HepG2 (cell line): Measurements from ENCODE around the gene SSU72. TPM values are rescaled to one million over a fixed set of nuclear protein-coding genes. Genes with fewer than 3 reads are reported as not detected.
A peak's percentile ranks its signal among the peaks of the same experiment; 100 is the strongest.

Source experiments
- AGO2 ChIP-seq: fragments of 200-400 bp; formaldehyde crosslinking; optimal IDR thresholded peaks from 2 replicates; pipeline ENCODE3; 2017; ENCODE audit warnings: mild to moderate bottlenecking, low read depth, low read length, moderate library complexity
- AKAP8 ChIP-seq: sonication (generic); formaldehyde crosslinking; IDR thresholded peaks from 2 replicates; pipeline ENCODE4 v1.5.1; 2020; ENCODE audit warnings: mild to moderate bottlenecking, missing genetic modification reagents
- CHCHD3 ChIP-seq: sonication (generic); formaldehyde crosslinking; IDR thresholded peaks from 2 replicates; pipeline ENCODE4 v1.8.0; 2022; ENCODE audit warnings: mild to moderate bottlenecking, missing genetic modification reagents, moderate library complexity
- FOSL1 ChIP-seq: sonication (generic); formaldehyde crosslinking; IDR thresholded peaks from 2 replicates; pipeline ENCODE4 v1.9.0; 2021; ENCODE audit warnings: missing genetic modification reagents, borderline replicate concordance
- FOXJ3 ChIP-seq: sonication (generic); formaldehyde crosslinking; IDR thresholded peaks from 2 replicates; pipeline ENCODE4 v1.4.0; 2020; ENCODE audit warnings: missing genetic modification reagents, mild to moderate bottlenecking, borderline replicate concordance
- HIC2 ChIP-seq: sonication (generic); formaldehyde crosslinking; IDR thresholded peaks from 2 replicates; pipeline ENCODE4 v1.9.0; 2022; ENCODE audit warnings: low read depth, missing genetic modification reagents
- HNRNPL ChIP-seq: fragments of 200-400 bp; formaldehyde crosslinking; IDR thresholded peaks from 2 replicates; pipeline ENCODE4 v1.6.1; 2017; ENCODE audit warnings: mild to moderate bottlenecking, low read depth, low read length
- HOXA7 ChIP-seq: sonication (generic); formaldehyde crosslinking; IDR thresholded peaks from 2 replicates; pipeline ENCODE4 v1.8.1; 2022; ENCODE audit warnings: mild to moderate bottlenecking, missing genetic modification reagents, moderate library complexity
- HOXA9 ChIP-seq: sonication (generic); formaldehyde crosslinking; IDR thresholded peaks from 2 replicates; pipeline ENCODE4 v1.8.1; 2022; ENCODE audit warnings: missing genetic modification reagents, mild to moderate bottlenecking, moderate library complexity, borderline replicate concordance
- KLF12 ChIP-seq: sonication (generic); formaldehyde crosslinking; IDR thresholded peaks from 2 replicates; pipeline ENCODE4 v1.4.0; 2020; ENCODE audit warnings: missing genetic modification reagents, borderline replicate concordance
- KLF13 ChIP-seq: sonication (generic); formaldehyde crosslinking; IDR thresholded peaks from 2 replicates; pipeline ENCODE4 v1.4.0; 2020; ENCODE audit warnings: mild to moderate bottlenecking, missing genetic modification reagents
- MXI1 ChIP-seq: IDR thresholded peaks from 3 replicates; pipeline ENCODE4 v1.6.1; 2012; ENCODE audit warnings: low read depth, low read length, inconsistent platforms, borderline replicate concordance
- NRL ChIP-seq: sonication (generic); formaldehyde crosslinking; IDR thresholded peaks from 2 replicates; pipeline ENCODE4 v1.5.0; 2020; ENCODE audit warnings: missing genetic modification reagents, mild to moderate bottlenecking, moderate library complexity, borderline replicate concordance
- SALL1 ChIP-seq: sonication (generic); formaldehyde crosslinking; IDR thresholded peaks from 2 replicates; pipeline ENCODE4 v1.8.0; 2022; ENCODE audit warnings: mild to moderate bottlenecking, missing genetic modification reagents
- TFDP1 ChIP-seq: IDR thresholded peaks from 2 replicates; pipeline ENCODE4 v1.6.1; 2016; ENCODE audit warnings: missing compliant biosample characterization, missing genetic modification reagents, borderline replicate concordance
- ZBTB21 ChIP-seq: sonication (generic); formaldehyde crosslinking; IDR thresholded peaks from 2 replicates; pipeline ENCODE4 v1.4.0; 2020; ENCODE audit warnings: missing genetic modification reagents
- ZNF160 ChIP-seq: sonication (generic); formaldehyde crosslinking; IDR thresholded peaks from 2 replicates; pipeline ENCODE4 v1.8.0; 2022; ENCODE audit warnings: mild to moderate bottlenecking, inconsistent platforms, missing genetic modification reagents
- ZNF264 ChIP-seq: sonication (generic); formaldehyde crosslinking; IDR thresholded peaks from 2 replicates; pipeline ENCODE4 v1.4.0; 2020; ENCODE audit warnings: missing genetic modification reagents
- ZNF800 ChIP-seq: sonication (generic); formaldehyde crosslinking; IDR thresholded peaks from 2 replicates; pipeline ENCODE4 v1.4.0; 2020; ENCODE audit warnings: missing genetic modification reagents
- ZSCAN29 ChIP-seq: sonication (generic); formaldehyde crosslinking; conservative IDR thresholded peaks from 2 replicates; pipeline ENCODE4 v1.4.0; 2020; ENCODE audit warnings: mild to moderate bottlenecking, missing genetic modification reagents
- polyA plus RNA-seq, 8 experiments: library from polyadenylated mRNA; depleted of rRNA in 3 of 8; stranded (reverse) in 7 of 8; unstranded in 1 of 8; fragments of >200 nt; fragmentation: Illumina TruSeq in 4 of 8; extraction: Trizol in 4 of 8; gene quantifications; 2 replicates each; pipeline versions ENCODE4 v1.2.1 to v1.2.3, GENCODE V29; 2011 to 2016; ENCODE audit warnings: low read depth in 4 of 8, missing spikeins in 1 of 8, mixed read lengths in 1 of 8; ENCODE audit not compliant: insufficient read depth in 1 of 8
- total RNA-seq, 5 experiments: library from RNA; depleted of rRNA; stranded (reverse); fragments of >200 nt; fragmentation: Illumina TruSeq; extraction: Trizol; gene quantifications; 2 replicates each; pipeline ENCODE4 v1.2.3, GENCODE V29; 2016; ENCODE audit warnings: low read depth in 1 of 5

SSU72 gene
- total and polyA plus RNA-seq, 2 of the 13 experiments (the other 11 are each of a cell fraction or from before 2014, with no cell fraction given): 42.8 to 67.1 TPM

- no peak for TF ChIP-seq TFDP1 (CRISPR knock-in tag)
- TF ChIP-seq FOSL1 (CRISPR knock-in tag): no peak
- no peak for TF ChIP-seq HIC2
- TF ChIP-seq FOXJ3 (CRISPR knock-in tag): no peak
- no peak; the same call in 1 of the 2 replicates for TF ChIP-seq ZNF264 (CRISPR knock-in tag)
- TF ChIP-seq KLF13: no peak
- TF ChIP-seq AGO2: no peak
- 0 out of 2 replicates have a peak, but pooled peaks have one; percentile 9 for TF ChIP-seq NRL (CRISPR knock-in tag)
- TF ChIP-seq ZBTB21 (CRISPR knock-in tag): peak; percentile 78
- TF ChIP-seq AKAP8 (CRISPR knock-in tag): no peak
- TF ChIP-seq SALL1 (CRISPR knock-in tag): peak; percentile 24
- no peak for TF ChIP-seq ZNF160
- no peak for TF ChIP-seq ZSCAN29
- TF ChIP-seq MXI1: peak; percentile 57; the same call in 1 of the 3 replicates
- TF ChIP-seq HOXA9: no peak
- no peak for TF ChIP-seq HNRNPL
- TF ChIP-seq HOXA7 (CRISPR knock-in tag): no peak
- peak; percentile 31; the same call in 1 of the 2 replicates for TF ChIP-seq ZNF800 (CRISPR knock-in tag)
- TF ChIP-seq CHCHD3: no peak
- peak; percentile 40; the same call in 1 of the 2 replicates for TF ChIP-seq KLF12 (CRISPR knock-in tag)
Observed at GRCh38 chr1:1614204-1614953, 39.7 kb upstream of the SSU72 start (continued).
